Esophagus squamous epithelium (tissue), 4 donors: Measurements from ENCODE around the gene SOCS4.

ENCODE experiments used
- POLR2A ChIP-seq, 4 donors: fragments of 450-650 bp; IDR thresholded peaks; one replicate each; pipeline ENCODE4 v1.6.1; 2017; ENCODE audit warnings: antibody characterized with exemption in 4 of 4, mild to moderate bottlenecking in 4 of 4, moderate library complexity in 3 of 4
- TF ChIP-seq, protein P1 (sequence below), 6 experiments: fragments of 450-650 bp in 4 of 6; fragments of 200-600 bp in 2 of 6; sonication (generic) in 2 of 6; IDR thresholded peaks; one replicate each; pipeline ENCODE4 v1.5.1; 2016 to 2019; ENCODE audit warnings: antibody characterized with exemption in 6 of 6, mild to moderate bottlenecking in 4 of 6, moderate library complexity in 4 of 6

DNA sequence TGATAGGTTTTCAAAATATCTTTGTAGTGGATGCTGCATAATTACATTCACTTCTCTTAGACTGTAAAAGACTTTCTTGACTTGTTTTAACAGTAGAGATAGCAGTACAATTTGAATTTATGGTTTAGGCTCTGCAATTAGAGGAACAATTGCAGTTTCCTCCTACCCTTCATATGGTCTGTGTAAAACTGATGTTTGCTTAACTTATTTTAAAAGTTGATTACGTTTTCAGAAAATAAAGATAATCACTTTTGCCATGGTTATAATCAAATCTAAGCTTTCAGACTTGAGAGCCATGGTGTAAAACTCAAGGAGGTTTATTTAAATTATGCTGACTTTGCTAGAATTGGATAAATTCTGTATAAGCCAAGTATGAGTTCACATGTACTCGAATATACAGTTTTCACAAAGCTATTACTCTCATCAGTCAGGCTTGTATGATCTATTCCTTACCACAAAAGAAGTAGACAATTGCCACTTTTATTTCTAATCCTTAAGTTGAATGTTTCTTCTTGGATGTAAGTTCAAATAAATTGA lies 21.9 kb downstream of the SOCS4 start:
- TF ChIP-seq, protein P1, sequence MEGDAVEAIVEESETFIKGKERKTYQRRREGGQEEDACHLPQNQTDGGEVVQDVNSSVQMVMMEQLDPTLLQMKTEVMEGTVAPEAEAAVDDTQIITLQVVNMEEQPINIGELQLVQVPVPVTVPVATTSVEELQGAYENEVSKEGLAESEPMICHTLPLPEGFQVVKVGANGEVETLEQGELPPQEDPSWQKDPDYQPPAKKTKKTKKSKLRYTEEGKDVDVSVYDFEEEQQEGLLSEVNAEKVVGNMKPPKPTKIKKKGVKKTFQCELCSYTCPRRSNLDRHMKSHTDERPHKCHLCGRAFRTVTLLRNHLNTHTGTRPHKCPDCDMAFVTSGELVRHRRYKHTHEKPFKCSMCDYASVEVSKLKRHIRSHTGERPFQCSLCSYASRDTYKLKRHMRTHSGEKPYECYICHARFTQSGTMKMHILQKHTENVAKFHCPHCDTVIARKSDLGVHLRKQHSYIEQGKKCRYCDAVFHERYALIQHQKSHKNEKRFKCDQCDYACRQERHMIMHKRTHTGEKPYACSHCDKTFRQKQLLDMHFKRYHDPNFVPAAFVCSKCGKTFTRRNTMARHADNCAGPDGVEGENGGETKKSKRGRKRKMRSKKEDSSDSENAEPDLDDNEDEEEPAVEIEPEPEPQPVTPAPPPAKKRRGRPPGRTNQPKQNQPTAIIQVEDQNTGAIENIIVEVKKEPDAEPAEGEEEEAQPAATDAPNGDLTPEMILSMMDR (IDR thresholded peaks at IDR 0.05) = no peak
- no peak for TF ChIP-seq POLR2A (IDR thresholded peaks at IDR 0.05)
